ENCODE measurements around the gene ACADVL.
"Not testable (repeated sequence)": the region's sequence is repeated elsewhere in the genome, so short reads cannot be mapped to it uniquely, and the experiment has no call there.

ACADVL gene

DNA sequence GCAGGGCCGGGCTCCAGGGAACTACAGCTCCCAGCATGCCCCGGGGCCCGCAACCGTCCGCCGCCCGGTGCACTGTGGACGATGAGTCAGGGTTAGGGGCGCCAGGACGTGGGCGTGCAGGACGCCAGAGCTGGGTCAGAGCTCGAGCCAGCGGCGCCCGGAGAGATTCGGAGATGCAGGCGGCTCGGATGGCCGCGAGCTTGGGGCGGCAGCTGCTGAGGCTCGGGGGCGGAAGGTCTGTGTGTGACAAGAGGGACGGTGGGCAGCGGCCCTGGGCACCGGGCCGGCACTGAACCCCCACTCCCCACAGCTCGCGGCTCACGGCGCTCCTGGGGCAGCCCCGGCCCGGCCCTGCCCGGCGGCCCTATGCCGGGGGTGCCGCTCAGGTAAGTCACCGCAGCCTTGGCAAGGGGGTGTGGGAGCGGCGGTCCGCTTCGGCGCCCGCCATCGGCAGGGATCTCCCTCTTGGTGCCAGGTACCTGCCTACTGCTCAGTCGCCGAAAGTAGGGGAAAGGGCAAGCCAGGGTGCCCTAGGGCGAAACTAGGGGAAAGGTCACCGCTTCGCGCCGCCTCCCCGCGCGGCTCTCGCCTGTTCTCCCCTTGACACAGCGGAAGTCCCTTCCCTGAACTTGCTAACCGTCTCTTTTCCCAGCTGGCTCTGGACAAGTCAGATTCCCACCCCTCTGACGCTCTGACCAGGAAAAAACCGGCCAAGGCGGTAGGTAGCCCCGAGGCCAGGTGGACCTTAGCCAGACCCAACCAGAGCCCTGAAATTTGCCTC lies at the start of gene ACADVL, which contains the start of gene DLG4:
Gene ACADVL (plus strand): TSS at position 127 of the 781 bp plus-strand sequence. CDS start 47 bp downstream, at position 174.
Gene DLG4 (minus strand): TSS at position 25 of the 781 bp plus-strand sequence.
- DNase-seq (ENCODE audit: low spot score): peak; percentile 88

DNA sequence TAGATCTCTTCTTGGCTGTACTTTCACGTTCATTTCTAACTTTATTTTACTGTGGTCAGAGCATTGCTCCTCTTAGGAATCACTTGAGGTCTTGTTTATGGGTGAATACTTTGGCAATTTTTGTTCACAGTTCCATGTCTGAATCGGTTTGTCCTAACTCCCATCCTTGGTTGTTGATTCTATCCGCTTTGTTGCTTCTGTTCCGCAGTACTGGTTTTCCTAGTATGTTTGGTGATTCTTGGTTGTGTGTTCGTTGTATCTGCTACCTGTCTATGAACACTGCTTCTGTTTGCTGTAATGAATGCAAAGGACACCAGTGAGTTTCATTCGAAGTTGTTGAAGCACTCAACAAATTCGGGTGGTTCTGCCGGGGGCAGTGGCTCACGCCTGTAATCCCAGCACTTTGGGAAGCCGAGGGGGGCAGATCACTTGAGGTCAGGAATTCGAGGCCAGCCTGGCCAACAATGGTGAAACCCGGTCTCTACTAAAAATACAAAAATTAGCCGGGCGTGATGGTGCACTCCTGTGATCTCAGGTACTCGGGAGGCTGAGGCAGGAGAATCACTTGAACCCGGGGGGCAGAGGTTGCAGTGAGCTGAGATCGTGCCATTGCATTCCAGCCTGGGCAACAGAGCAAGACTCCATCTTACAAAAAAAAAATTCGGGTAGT lies 47.1 kb upstream of the ACADVL start:
- DNase-seq (ENCODE audit: low spot score): not testable (repeated sequence)

DNA sequence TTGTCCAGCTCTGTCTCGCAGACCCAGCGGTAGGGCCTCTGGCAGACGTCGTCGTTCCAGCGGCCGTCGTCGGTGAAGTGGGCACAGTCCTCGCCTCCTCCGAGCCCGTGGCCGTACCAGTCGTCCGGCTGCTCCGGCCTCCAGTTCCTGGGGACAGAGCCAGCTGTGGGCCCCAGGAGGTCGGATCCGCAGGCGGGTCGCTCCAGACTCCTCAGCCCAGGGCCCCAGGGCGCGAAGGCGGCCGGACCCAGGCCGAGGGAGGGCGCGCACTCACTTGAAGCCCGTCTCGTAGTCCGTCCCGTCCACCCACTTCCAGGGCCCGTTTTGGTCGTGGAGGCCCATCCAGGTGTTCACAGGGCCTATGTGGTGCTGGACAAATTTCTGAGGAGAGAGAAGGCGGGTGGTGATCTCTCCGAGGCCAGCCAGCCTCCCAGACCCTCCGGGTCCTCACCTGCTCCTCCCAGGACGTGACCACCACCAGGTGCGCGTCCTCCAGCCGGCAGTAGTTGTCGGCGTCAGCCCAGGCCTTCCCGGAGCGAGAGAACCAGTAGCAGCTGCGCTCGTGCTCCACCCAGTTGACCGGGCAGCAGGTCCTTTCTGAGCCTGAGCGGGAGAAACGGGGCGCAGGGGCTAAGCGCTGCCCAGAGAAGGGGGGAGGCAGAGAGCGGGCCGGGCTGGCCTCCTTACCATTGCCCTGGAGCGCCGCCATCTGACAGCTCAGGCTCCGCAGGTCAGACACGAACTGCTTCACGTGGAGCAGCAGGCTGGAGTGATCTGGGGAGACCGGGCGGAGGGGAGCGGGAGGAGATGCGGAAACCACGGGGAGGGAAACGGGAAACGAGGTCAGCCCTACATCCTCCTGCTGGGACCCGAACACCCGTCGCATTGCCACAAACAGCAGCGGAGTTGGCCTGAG lies 45.8 kb upstream of the ACADVL start:
- peak; percentile 82 for DNase-seq (ENCODE audit: low spot score)

DNA sequence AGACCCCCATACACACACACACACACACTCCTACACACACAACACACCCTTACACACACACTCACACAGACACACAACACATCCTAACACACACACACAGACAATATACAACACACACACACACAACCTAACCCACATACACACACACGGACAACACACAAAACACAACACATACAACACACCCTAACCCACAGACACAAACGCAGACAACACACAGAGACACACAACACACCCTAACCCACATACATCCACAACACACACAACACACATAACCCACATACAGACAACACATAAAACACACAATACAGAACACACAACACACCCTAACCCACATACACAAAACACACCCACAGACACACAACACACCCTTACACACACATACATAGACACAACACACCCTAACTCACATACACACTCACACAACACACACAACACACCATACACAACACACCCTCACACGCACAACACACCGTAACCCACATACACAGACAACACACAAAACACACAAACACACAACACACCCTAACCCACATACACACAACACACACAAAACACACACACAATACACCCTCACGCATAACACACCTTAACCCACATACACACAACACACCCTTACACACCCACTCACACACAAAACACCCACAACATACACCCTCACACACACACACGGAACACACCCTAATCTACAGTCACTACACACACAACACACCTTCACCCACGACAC lies 45.0 kb upstream of the ACADVL start:
- DNase-seq (ENCODE audit: low spot score): no peak

DNA sequence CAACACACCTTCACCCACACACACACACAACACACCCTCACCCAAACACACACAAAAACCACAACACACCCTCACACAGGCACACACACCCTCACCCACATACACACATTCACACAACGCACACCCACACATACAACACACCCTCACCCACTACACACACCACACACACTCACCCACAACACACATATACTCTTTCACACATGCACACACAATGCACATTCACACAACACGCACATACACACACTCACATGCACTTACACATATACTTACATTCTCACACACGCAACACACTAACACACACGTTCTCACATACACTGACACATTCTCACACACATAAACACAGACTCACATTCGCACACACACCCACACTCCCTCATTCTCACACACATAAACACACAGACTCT lies 44.4 kb upstream of the ACADVL start:
- DNase-seq (ENCODE audit: low spot score): no peak

DNA sequence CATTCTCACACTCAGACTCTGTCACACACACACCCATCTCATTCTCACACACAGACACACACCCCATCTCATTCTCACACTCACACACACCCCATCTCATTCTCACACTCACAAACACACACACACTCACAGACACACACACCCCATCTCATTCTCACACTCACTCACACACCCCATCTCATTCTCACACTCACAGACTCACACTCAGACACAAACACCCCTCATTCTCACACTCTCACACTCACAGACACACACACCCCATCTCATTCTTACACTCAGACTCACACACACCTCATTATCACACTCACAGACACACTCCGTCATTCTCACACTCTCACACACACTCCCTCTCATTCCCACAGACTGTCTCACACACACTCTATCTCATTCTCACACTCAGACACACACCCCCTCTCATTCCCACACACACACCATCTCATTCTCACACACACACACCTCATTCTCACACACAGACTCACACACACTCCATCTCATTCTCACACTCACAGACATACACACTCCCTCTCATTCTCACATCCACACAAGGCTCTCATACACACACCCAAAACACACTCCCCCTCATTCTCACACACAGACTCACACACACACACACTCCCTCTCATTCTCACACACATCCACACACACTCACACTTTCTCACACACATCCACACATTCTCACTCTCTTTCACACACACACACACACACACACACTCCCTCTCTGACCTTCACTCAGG lies 43.5 kb upstream of the ACADVL start:
- no peak for DNase-seq (ENCODE audit: low spot score)

DNA sequence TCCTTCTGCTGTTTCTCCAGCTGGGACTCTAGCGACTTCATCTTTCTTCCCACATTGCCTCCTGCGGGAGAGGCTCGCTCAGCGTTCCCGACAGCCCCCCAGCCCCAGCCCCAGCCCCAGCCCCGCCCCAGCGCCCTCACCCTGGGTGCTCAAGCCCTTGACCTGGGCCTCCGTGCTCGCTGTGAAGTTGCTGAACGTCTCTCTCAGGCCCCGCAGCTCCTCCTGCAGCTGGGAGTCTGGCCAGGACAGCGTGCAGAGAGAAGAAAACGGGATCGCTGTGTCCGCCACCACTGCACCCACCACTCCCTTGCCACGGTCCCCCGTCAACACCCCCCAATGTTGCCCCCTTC lies 42.9 kb upstream of the ACADVL start:
- peak; percentile 53 for DNase-seq (ENCODE audit: low spot score)

DNA sequence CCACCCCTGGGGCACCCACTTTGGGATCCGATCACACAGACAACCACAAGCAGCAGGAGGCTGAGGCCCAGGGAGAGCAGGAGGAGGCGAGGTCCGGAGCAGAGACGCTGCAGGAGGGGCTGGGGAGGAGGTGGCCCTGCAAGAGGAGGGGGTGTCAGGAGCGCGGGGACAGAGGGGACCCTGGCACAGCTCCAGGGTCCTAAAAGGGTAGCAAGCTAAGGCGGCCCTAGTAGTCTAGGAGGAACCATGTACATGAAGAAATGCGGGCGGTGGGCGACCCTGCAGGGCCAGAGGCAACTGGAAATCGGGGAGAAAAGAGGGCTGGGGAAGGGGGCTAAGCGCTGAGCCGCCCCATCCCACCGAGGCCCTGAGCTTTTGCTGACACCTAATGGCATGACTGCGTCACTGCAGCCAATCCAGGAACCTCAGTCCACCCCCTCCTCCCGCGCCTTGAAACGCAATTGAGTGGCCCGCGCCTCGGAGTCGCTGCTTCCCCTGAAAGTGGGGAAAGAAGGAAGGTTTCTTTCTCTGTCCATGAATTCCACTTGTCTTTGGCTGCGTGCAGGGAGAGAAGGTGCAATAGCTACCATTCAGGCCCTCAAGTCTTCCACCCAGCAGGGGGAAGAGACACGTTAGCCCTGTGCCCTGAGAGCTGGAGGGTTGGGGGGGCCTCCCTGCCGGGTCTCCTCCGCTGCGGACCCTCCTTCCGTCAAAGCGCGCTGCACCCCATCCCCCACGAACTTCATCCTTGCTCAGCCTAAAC lies 42.4 kb upstream of the ACADVL start:
- DNase-seq (ENCODE audit: low spot score): peak; percentile 99

DNA sequence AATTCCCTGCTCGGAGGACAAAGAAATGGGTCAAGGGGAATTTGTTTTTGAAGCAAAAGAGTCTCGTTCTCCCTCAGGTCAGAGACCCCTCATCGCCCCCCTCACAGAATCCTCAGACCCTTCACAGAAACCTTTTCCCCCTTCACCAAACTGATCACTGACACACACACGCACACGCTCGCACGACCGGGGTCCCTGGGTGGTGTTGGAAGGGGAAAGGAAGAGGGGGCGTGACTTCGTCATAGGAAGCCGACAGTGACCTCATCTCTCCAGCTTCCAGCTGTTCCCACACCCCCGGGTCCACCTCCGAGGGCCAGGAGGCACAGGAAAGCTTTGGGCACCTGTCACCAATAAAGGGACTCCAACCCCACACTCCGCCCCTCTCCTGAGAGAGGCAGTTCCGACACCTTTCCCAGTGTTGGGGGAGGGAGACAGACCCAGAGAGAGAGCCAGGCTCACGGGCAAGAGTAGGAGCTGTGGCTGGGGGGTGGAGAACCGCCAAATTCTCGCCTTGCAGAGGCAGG lies 41.7 kb upstream of the ACADVL start:
- peak; percentile 66 for DNase-seq (ENCODE audit: low spot score)

DNA sequence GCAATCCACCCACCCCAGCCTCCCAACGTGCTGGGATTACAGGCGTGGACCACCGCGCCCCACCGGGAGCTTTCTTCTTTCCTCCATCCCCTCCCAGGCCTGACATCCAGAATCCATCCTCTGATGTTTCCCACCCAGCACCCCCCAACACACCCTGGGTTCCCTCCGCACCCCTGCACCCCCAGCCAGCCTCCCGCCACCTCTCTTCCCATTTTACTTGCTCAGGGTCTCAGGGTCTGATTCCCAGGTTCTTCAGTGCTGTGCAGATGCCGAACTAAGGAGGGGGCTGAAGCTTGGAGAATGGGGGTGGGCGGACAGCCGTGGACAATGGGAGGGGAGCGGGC lies 40.8 kb upstream of the ACADVL start:
- no peak for DNase-seq (ENCODE audit: low spot score)

DNA sequence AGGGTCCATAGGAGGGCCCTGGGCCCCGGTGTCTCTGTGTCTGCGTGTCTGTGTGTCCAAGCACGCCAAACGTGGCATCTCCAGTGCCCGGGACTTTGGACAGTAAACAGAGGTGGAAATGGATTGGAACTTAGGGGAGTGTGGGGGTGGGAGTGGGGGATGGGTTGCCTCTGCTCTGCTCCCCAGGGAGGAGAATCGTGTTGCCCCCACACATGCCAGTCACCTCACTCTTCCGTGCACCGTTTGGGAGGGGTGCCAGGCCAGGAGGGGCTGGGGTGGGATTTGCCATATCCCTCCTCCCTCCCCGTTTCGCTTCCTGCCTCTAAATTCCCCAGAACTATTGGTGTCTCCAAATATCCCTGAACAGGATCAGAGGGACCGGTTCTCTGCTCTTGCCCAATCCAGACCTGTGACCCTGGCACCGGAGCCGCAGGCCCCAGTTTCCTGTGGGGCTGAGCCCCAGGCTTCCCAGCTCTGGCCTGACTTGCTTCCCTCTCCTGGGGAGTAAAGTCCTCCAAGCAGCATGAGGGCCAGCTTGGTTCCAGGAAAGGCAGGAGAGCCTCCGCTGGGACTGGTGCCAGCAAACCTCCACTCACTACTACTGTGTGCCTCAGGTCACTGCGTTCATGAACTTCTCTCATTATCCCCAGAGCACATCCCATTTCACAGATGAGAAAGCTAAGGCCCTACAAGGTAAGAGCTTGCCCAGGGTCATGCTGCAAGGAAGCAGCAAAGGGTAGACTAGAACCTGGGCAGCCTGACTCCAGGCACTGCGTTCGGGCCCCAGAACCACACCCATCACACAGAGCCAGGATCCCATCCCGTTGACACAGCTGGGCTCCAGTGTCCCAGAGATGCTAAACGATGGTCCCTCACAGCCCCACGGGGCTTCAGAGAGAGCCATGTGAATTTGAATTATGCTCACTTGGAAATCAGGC lies 40.2 kb upstream of the ACADVL start, which contains the start of gene ASGR1:
Gene ASGR1 (minus strand): TSS at position 54 of the 938 bp plus-strand sequence. CDS start 807 bp downstream, outside the sequence.
- no peak for DNase-seq (ENCODE audit: low spot score)

DNA sequence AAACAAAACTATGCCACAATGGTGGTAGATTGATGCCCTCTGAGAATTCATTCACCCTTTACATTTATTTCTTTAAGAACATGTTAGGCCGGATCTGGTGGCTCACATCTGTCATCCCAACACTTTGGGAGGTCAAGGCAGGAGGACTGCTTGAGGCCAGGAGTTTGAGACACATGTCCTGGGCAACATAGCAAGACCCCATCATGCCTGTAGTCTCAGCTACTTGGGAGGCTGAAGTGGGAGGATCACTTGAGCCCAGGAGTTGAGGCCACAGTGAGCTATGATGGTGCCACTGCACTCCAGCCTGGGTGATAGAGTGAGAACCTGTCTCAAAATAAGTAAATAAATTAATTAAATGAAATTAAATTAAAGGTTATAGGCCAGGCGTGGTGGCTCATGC lies 37.6 kb upstream of the ACADVL start:
- not testable (repeated sequence) for DNase-seq (ENCODE audit: low spot score)

DNA sequence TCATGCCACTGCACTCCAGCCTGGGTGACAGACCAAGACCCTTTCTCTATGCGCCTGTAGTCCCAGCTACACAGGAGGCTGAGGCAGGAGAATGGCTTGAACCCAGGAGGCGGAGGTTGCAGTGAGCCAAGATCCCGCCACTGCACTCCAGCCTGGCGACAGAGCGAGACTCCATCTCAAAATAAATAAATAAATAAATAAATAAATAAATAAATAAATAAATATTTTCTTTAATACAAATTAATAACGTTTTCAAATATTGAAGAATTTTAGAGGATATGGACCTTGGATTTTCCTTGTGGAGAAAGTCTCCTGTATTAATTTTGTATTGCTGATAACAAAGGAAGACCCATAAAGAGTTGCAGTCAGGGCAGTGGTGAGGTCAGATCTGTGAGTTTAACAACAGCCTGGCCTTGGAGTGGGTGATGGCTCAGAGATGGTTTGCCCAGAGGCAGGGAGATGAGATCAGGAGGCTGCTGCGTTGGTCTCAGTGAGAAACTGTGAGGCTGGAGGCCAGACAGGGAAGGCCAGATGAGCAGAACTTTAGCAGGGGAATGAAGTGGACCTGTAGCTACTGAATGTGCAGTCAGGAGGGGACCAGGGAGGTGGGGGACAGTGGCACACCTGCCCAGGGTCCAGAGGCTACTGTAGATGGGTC lies 36.2 kb upstream of the ACADVL start:
- no peak for DNase-seq (ENCODE audit: low spot score)

DNA sequence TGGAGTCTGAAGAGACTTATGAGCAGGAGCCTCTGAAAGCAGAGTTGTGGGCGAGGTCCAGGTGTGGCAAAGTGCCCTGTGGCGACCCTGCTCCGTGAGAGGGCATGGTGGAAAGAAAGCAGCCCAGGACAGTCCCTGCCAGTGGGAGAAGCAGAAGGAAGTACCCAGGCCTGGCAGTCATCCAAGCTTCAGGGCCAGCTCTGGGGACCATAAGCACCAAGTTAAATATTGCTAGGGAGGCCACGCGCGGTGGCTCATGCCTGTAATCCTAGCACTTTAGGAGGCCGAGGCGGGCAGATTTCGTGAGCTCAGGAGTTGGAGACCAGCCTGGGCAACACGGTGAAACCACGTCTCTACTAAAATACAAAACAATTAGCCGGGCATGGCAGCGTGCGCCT lies 35.6 kb upstream of the ACADVL start:
- no peak for DNase-seq (ENCODE audit: low spot score)

DNA sequence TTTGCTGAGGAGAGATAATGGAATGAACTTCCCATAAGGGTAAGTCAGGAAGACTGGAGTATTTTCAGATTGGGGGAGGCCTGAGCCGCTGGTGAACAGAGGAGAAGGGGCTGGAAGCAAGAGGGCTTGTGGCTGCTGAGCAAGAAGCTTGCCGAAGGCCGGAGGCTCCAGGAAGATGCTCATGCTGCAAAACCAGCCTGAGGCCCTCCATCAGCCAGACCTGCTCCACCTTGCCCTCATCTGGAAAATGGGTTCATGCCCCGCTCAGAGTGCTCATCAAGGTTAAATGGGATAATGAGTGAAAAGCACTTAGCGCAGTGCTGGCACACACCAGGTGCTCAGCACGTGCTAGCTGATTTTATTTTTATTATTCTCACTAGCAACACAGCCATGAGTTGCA lies 35.1 kb upstream of the ACADVL start:
- no peak for DNase-seq (ENCODE audit: low spot score)

DNA sequence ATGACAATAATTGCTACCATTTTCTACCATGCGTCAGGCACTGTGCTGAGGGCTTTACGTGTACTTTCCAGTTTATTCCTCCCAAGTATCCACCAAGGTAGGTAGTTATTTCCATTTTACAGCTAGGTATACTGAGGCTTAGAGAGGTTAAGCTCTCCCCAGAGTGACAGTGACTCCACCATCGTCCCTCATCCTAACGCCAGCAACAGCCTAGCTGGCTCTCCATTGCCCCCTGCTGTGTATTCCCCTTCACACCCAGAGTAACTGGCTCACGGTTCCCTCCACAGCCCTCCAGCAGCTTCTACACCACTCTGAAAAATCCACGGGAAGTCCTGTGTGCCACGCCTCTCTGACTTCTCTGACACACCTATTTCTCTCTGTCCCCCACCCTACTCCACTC lies 33.5 kb upstream of the ACADVL start:
- DNase-seq (ENCODE audit: low spot score): no peak

DNA sequence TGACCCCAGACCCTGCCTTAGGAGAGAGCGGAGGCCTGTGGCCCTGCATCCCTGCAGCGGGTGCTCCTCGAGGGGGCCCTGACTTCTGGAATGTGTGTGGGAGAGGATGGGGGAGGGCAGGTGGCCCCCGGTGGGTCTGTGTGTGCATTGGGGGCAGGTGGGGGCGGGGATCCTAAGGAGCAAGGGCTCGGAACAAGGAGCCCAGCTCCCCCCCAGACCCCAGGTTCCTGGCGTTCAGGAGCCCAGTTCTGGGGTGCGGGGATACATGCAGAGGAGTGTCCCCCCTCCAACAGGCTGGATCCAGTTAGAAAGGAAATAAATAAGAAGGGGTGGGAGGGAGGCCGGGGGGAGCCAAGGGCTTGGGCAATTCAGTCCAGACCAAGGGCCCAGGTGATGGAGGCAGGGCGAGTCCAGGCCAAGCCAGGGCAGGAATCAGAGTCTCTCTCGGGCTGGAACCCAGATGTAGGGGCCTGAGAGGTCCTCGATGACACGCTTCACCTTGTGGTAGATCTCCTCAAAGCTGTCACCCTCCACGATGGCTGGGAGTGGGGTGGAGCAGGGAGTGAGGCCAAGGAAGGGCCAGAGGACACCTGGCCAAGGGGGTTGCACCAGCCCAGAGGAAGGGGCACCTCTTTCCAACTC lies 29.3 kb upstream of the ACADVL start:
- DNase-seq (ENCODE audit: low spot score): no peak

DNA sequence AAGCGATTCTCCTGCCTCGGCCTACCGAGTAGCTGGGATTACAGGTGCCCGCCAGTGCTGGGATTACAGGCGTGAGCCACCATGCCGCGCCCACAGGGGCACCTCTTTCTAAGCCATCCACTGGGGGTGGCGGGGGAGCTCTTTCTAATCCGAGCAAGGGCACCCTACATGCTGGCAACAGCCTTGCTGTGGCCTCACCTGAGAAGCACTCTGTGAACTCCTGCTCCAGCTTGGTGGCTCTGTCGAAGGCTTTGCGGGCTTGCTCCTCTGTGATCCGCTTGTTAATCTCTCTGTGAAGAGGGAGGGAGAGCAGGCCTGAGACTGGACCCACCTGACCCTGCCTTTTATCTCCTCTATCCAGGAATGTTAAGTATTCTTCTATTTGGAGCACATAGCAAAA lies 28.7 kb upstream of the ACADVL start:
- no peak for DNase-seq (ENCODE audit: low spot score)
